HCT116 (cell line): ENCODE measurements around the gene TMED7. TPM values are rescaled to one million over a fixed set of nuclear protein-coding genes. Genes with fewer than 3 reads are reported as not detected.

Experiments used
- ATAC-seq: fragments of 200-7000 bp; cut with Tn5 transposase; 2 replicates; pipeline ENCODE4 v1.9.1; 2020; ENCODE audit warnings: mild to moderate bottlenecking, moderate library complexity
- BruUV-seq: library from RNA; stranded (reverse); fragments of 400-500 nt; replicated peaks from 2 replicates; lab custom pipeline; 2021; lab: Mats Ljungman, UMichigan
- CTCF ChIA-PET: fragments of 300-600 bp; sonication (Branson Sonifier 250); formaldehyde crosslinking; loops from one replicate; lab custom pipeline; 2021; ENCODE audit warnings: antibody characterized with exemption; lab: Charles Lee
- POLR2A ChIA-PET: fragments of 300-600, 350-600 bp; sonication (Branson Sonifier 250); formaldehyde crosslinking; loops from one replicate; lab custom pipeline; 2021; ENCODE audit warnings: antibody characterized with exemption; lab: Charles Lee
- RAD21 ChIA-PET, 2 experiments: fragments of 300-600 bp; sonication (Branson Sonifier 250); formaldehyde crosslinking; loops; one replicate each; lab custom pipeline; 2023; ENCODE audit warnings: low total read pairs in 2 of 2; ENCODE audit not compliant: uncharacterized antibody in 2 of 2, unreplicated experiment in 2 of 2, low non-redundant PET in 1 of 2; lab: Charles Lee
- DNase-seq: peaks from one replicate; pipeline ENCODE4 v3.0.0-alpha.2; 2010; ENCODE audit warnings: low read depth, low spot score
- H2AFZ ChIP-seq: fragments of 200-600 bp; shearing (Covaris generic), sonication (generic); 2 replicates; pipeline ENCODE4 v1.6.1; 2017; ENCODE audit warnings: low read depth, mixed run types, mixed read lengths, antibody characterized with exemption, low read length; ENCODE audit not compliant: poor library complexity, severe bottlenecking
- H3K27ac ChIP-seq: 2 replicates; pipeline ENCODE4 v1.5.1; 2012; ENCODE audit warnings: low read depth, low read length
- H3K27me3 ChIP-seq: fragments of 200-600 bp; sonication (generic); 2 replicates; pipeline ENCODE4 v1.6.1; 2016; ENCODE audit warnings: mixed run types, low read length, mixed read lengths; ENCODE audit not compliant: insufficient read depth
- H3K36me3 ChIP-seq, 2 experiments: fragments of 200-500 bp in 1 of 2; fragments of 200-600 bp in 1 of 2; sonication (Bioruptor generic) in 1 of 2; sonication (generic) in 1 of 2; 2 replicates each; pipeline versions ENCODE4 v1.5.1 to v1.6.1; 2014 to 2016; ENCODE audit warnings: low read length in 2 of 2, inconsistent platforms in 1 of 2, mixed read lengths in 1 of 2, mixed run types in 1 of 2; ENCODE audit not compliant: insufficient read depth in 2 of 2, control insufficient read depth in 1 of 2
- H3K4me1 ChIP-seq, 2 experiments: fragments of 200-600 bp in 1 of 2; sonication (generic) in 1 of 2; 2 replicates each; pipeline versions ENCODE4 v1.5.1 to v1.6.1; 2012 to 2017; ENCODE audit warnings: low read length in 2 of 2, inconsistent platforms in 1 of 2, mild to moderate bottlenecking in 1 of 2, mixed read lengths in 1 of 2, mixed run types in 1 of 2, moderate library complexity in 1 of 2; ENCODE audit not compliant: insufficient read depth in 2 of 2, control insufficient read depth in 1 of 2
- H3K4me2 ChIP-seq: fragments of 200-600 bp; sonication (generic); 2 replicates; pipeline ENCODE4 v1.6.1; 2017; ENCODE audit warnings: mixed run types, low read length, mixed read lengths
- H3K4me3 ChIP-seq, 2 experiments: fragments of 200-600 bp in 1 of 2; sonication (generic) in 1 of 2; replicated peaks in 1 of 2; 2 replicates each; pipeline ENCODE4 v1.5.1; 2011 to 2016; ENCODE audit warnings: low read length in 2 of 2, control low read depth in 1 of 2, low read depth in 1 of 2, mild to moderate bottlenecking in 1 of 2, mixed read lengths in 1 of 2, mixed run types in 1 of 2
- H3K79me2 ChIP-seq: fragments of 200-600 bp; sonication (generic); 2 replicates; pipeline ENCODE4 v1.6.1; 2017; ENCODE audit warnings: mild to moderate bottlenecking, mixed run types, low read length, moderate library complexity, mixed read lengths; ENCODE audit not compliant: insufficient read depth
- H3K9ac ChIP-seq: fragments of 200-600 bp; sonication (generic); 2 replicates; pipeline ENCODE4 v1.6.1; 2016; ENCODE audit warnings: low read length, mixed read lengths
- H3K9me2 ChIP-seq: fragments of 200-600 bp; sonication (generic), shearing (Covaris generic); 2 replicates; pipeline ENCODE4 v1.6.1; 2017; ENCODE audit warnings: mixed run types, mild to moderate bottlenecking, moderate library complexity; ENCODE audit not compliant: insufficient read depth
- H3K9me3 ChIP-seq, 2 experiments: fragments of 200-500 bp in 1 of 2; fragments of 200-600 bp in 1 of 2; sonication (Bioruptor generic) in 1 of 2; sonication (generic) in 1 of 2; 2 replicates each; pipeline ENCODE4 v1.6.1; 2014 to 2017; ENCODE audit warnings: low read length in 2 of 2, mixed read lengths in 2 of 2, inconsistent platforms in 1 of 2, low read depth in 1 of 2, mild to moderate bottlenecking in 1 of 2, mixed run types in 1 of 2, moderate library complexity in 1 of 2; ENCODE audit not compliant: control insufficient read depth in 1 of 2, insufficient read depth in 1 of 2
- H4K20me1 ChIP-seq: fragments of 200-600 bp; sonication (generic), shearing (Covaris generic); 2 replicates; pipeline ENCODE4 v1.6.1; 2017; ENCODE audit warnings: mixed run types, mild to moderate bottlenecking, moderate library complexity; ENCODE audit not compliant: insufficient read depth
- CBX3 ChIP-seq: IDR thresholded peaks from 2 replicates; pipeline ENCODE4 v1.6.1; 2012; ENCODE audit warnings: low read depth
- CEBPB ChIP-seq: IDR thresholded peaks from 2 replicates; pipeline ENCODE4 v1.6.1; 2012; ENCODE audit warnings: low read depth
- EGR1 ChIP-seq: IDR thresholded peaks from 2 replicates; pipeline ENCODE4 v1.6.1; 2012; ENCODE audit warnings: low read depth
- ELF1 ChIP-seq: IDR thresholded peaks from 2 replicates; pipeline ENCODE4 v1.6.1; 2012; ENCODE audit warnings: low read depth, borderline replicate concordance
- EZH2 ChIP-seq: fragments of 200-600 bp; sonication (generic); IDR thresholded peaks from 2 replicates; pipeline ENCODE4 v1.6.1; 2017; ENCODE audit warnings: antibody characterized with exemption, mixed run types
- EZH2phosphoT487 ChIP-seq: fragments of 200-600 bp; IDR thresholded peaks from 2 replicates; pipeline ENCODE4 v1.6.1; 2018; ENCODE audit warnings: antibody characterized with exemption, borderline replicate concordance
- FOSL1 ChIP-seq: IDR thresholded peaks from 2 replicates; pipeline ENCODE4 v1.6.1; 2012; ENCODE audit warnings: low read depth
- JUND ChIP-seq: IDR thresholded peaks from 2 replicates; pipeline ENCODE4 v1.6.1; 2012
- POLR2A ChIP-seq: IDR thresholded peaks from 2 replicates; pipeline ENCODE4 v1.7.0; 2011; ENCODE audit warnings: borderline replicate concordance; ENCODE audit not compliant: insufficient read depth, insufficient read length; ENCODE audit errors: extremely low read depth
- POLR2AphosphoS5 ChIP-seq: IDR thresholded peaks from 2 replicates; pipeline ENCODE4 v1.6.1; 2011; ENCODE audit warnings: mild to moderate bottlenecking, low read depth, low read length, moderate library complexity
- RAD21 ChIP-seq: IDR thresholded peaks from 2 replicates; pipeline ENCODE4 v1.6.1; 2012; ENCODE audit warnings: low read depth, mild to moderate bottlenecking
- SP1 ChIP-seq: IDR thresholded peaks from 2 replicates; pipeline ENCODE4 v1.6.1; 2012; ENCODE audit warnings: low read depth
- SRF ChIP-seq: IDR thresholded peaks from 2 replicates; pipeline ENCODE4 v1.6.1; 2012; ENCODE audit warnings: low read depth
- YY1 ChIP-seq: IDR thresholded peaks from 2 replicates; pipeline ENCODE4 v1.6.1; 2011; ENCODE audit warnings: low read length, low read depth, moderate library complexity, mild to moderate bottlenecking; ENCODE audit not compliant: insufficient replicate concordance; ENCODE audit errors: extremely low read depth
- ZNF274 ChIP-seq: fragments of 200-500 bp; sonication (Bioruptor generic); IDR thresholded peaks from 2 replicates; pipeline ENCODE4 v1.6.1; 2014; ENCODE audit warnings: mild to moderate bottlenecking, low read depth, low read length, inconsistent platforms
- intact Hi-C: fragments of 100-400 bp; cut with micrococcal nuclease; formaldehyde crosslinking; loops from 2 replicates; pipeline ENCODE4 v1.10.0; 2022
- total RNA-seq: library from RNA; stranded (reverse); gene quantifications from one replicate; pipeline ENCODE4 v1.2.1, GENCODE V29; 2021; ENCODE audit not compliant: unreplicated experiment
- TF ChIP-seq, protein P1 (sequence below): IDR thresholded peaks from 2 replicates; pipeline ENCODE4 v1.6.1; 2011; ENCODE audit warnings: mild to moderate bottlenecking, low read length, moderate library complexity; ENCODE audit not compliant: insufficient replicate concordance; ENCODE audit errors: extremely low read depth
- TF ChIP-seq, protein P2 (sequence below), 3 experiments: fragments of 200-600 bp in 1 of 3; sonication (generic) in 1 of 3; IDR thresholded peaks in 2 of 3; conservative IDR thresholded peaks in 1 of 3; 2 replicates each; pipeline ENCODE4 v1.5.1; 2012 to 2017; ENCODE audit warnings: low read depth in 2 of 3, low read length in 2 of 3, antibody characterized with exemption in 1 of 3, borderline replicate concordance in 1 of 3, control low read depth in 1 of 3, mild to moderate bottlenecking in 1 of 3, mixed read lengths in 1 of 3, mixed run types in 1 of 3, moderate library complexity in 1 of 3; ENCODE audit not compliant: insufficient read depth in 1 of 3

TMED7 gene
- total RNA-seq, 1 experiment from 2014 or later: 167 TPM

GRCh38 chr5:115661563-115661962, 35.7 kb upstream of the TMED7 start:
- peaks cover 0 to 13% of the 10 kb centered on the region in 2 experiments; a peak in 2 of 4 replicates for H3K4me1 ChIP-seq
- ChIA-PET RAD21 (no interaction called here), CTCF (no interaction called here), POLR2A (no interaction called here)
- no peaks in the 10 kb centered on the region for H3K27me3 ChIP-seq
- no peak overlapping the region for H3K4me3 ChIP-seq
- no peak overlapping the region for H2AFZ ChIP-seq
- H3K4me2 ChIP-seq: no peak overlapping the region
- ATAC-seq: no peak
- no peaks in the 10 kb centered on the region for H3K79me2 ChIP-seq
- no peaks in the 10 kb centered on the region for H3K36me3 ChIP-seq
- intact Hi-C loops: no loop called here
- H3K9me3 ChIP-seq: no peaks in the 10 kb centered on the region
- TF ChIP-seq SRF: no peak
- TF ChIP-seq ELF1: no peak
- TF ChIP-seq, all 23 proteins: peak for 0
- H3K27ac ChIP-seq: no peak overlapping the region
- no peak overlapping the region for H3K9ac ChIP-seq
- BruUV-seq: no TSS peak
- H4K20me1 ChIP-seq: no peaks in the 10 kb centered on the region
- H3K9me2 ChIP-seq: no peaks in the 10 kb centered on the region
- DNase-seq: no peak

DNA sequence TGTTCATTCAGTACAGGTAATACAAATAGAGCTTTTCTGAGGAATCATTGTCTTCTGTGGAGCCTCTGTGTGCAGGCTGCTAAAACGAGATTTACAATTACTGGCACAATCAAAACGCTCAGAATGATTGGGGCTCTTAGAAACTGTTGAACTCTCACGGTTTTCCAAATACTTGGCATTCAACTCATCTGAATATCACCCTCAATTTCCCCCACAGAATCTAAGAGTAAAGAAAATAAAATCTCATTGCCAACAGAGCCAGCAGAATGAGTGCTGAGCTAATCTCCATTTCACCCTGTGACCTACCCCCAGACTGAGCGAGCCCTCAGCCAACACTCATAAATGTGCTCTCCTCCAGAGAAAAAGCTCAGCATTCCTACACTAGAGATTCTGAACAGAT, 35.3 kb upstream of the TMED7 start:
- intact Hi-C loops: no loop called here
- POLR2A ChIA-PET: no interaction called here
- RAD21 ChIA-PET: no interaction called here
- H3K79me2 ChIP-seq: no peaks in the 10 kb centered on the region
- no TSS peak for BruUV-seq
- H3K4me1 ChIP-seq: peaks cover 0 to 13% of the 10 kb centered on the region in 2 experiments; a peak in 2 of 4 replicates
- ATAC-seq: no peak
- no peaks in the 10 kb centered on the region for H3K27me3 ChIP-seq
- H4K20me1 ChIP-seq: no peaks in the 10 kb centered on the region
- no peak overlapping the region for H2AFZ ChIP-seq
- H3K27ac ChIP-seq: no peak overlapping the region
- H3K9me2 ChIP-seq: no peaks in the 10 kb centered on the region
- H3K4me3 ChIP-seq: no peak overlapping the region
- H3K9me3 ChIP-seq: no peaks in the 10 kb centered on the region
- no peak overlapping the region for H3K9ac ChIP-seq
- H3K4me2 ChIP-seq: no peak overlapping the region
- no peak for TF ChIP-seq CEBPB
- no peak for TF ChIP-seq POLR2AphosphoS5
- no peak for TF ChIP-seq CBX3
- no peak for TF ChIP-seq ZNF274
- no peak for TF ChIP-seq EZH2phosphoT487
- no peak for TF ChIP-seq FOSL1
- no peak for TF ChIP-seq SP1
- no peak for TF ChIP-seq POLR2A
- TF ChIP-seq, protein P1, sequence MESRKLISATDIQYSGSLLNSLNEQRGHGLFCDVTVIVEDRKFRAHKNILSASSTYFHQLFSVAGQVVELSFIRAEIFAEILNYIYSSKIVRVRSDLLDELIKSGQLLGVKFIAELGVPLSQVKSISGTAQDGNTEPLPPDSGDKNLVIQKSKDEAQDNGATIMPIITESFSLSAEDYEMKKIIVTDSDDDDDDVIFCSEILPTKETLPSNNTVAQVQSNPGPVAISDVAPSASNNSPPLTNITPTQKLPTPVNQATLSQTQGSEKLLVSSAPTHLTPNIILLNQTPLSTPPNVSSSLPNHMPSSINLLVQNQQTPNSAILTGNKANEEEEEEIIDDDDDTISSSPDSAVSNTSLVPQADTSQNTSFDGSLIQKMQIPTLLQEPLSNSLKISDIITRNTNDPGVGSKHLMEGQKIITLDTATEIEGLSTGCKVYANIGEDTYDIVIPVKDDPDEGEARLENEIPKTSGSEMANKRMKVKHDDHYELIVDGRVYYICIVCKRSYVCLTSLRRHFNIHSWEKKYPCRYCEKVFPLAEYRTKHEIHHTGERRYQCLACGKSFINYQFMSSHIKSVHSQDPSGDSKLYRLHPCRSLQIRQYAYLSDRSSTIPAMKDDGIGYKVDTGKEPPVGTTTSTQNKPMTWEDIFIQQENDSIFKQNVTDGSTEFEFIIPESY: no peak
- TF ChIP-seq, protein P2, sequence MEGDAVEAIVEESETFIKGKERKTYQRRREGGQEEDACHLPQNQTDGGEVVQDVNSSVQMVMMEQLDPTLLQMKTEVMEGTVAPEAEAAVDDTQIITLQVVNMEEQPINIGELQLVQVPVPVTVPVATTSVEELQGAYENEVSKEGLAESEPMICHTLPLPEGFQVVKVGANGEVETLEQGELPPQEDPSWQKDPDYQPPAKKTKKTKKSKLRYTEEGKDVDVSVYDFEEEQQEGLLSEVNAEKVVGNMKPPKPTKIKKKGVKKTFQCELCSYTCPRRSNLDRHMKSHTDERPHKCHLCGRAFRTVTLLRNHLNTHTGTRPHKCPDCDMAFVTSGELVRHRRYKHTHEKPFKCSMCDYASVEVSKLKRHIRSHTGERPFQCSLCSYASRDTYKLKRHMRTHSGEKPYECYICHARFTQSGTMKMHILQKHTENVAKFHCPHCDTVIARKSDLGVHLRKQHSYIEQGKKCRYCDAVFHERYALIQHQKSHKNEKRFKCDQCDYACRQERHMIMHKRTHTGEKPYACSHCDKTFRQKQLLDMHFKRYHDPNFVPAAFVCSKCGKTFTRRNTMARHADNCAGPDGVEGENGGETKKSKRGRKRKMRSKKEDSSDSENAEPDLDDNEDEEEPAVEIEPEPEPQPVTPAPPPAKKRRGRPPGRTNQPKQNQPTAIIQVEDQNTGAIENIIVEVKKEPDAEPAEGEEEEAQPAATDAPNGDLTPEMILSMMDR (IDR thresholded peaks at IDR 0.05 in 2 of 3, conservative IDR thresholded peaks at IDR 0.05 in 1 of 3; ENCODE audit: borderline replicate concordance in 1 of 3, insufficient read depth in 1 of 3, low read depth in 2 of 3, low read length in 2 of 3): no peak
- TF ChIP-seq RAD21: no peak
- TF ChIP-seq EZH2: no peak
- no peak for TF ChIP-seq EGR1
- TF ChIP-seq JUND: no peak
- TF ChIP-seq YY1: no peak
- CTCF ChIA-PET: no interaction called here
- DNase-seq: no peak
- no peaks in the 10 kb centered on the region for H3K36me3 ChIP-seq
